Loucy (cell line): ENCODE data around the gene SLC17A1.

ENCODE experiments used
- CTCF ChIP-seq: fragments of 200-600 bp; sonication (generic); conservative IDR thresholded peaks from 2 replicates; pipeline ENCODE4 v1.5.1; 2014; ENCODE audit warnings: mild to moderate bottlenecking, antibody characterized with exemption, low read length
- EZH2phosphoT487 ChIP-seq: fragments of 200-600 bp; IDR thresholded peaks from 2 replicates; pipeline ENCODE4 v1.6.1; 2018; ENCODE audit warnings: antibody characterized with exemption, mild to moderate bottlenecking, moderate library complexity, borderline replicate concordance

GRCh38 chr6:25815194-25815593 is 16.7 kb downstream of the SLC17A1 start:
- no peak for TF ChIP-seq CTCF
- TF ChIP-seq EZH2phosphoT487: no peak
